Nephron (organoid): ENCODE results near the gene CYP26A1.

Source experiments
- H3K27ac Mint-ChIP-seq, 3 experiments: 2 replicates each; pipeline ENCODE4 v1.8.0; 2020; ENCODE audit warnings: mixed read lengths in 3 of 3, mild to moderate bottlenecking in 2 of 3, moderate library complexity in 1 of 3
- H3K27me3 Mint-ChIP-seq: 2 replicates; pipeline ENCODE4 v1.8.0; 2021; ENCODE audit warnings: low read depth, mild to moderate bottlenecking, moderate library complexity, mixed read lengths
- H3K36me3 Mint-ChIP-seq: 2 replicates; pipeline ENCODE4 v1.8.0; 2020; ENCODE audit warnings: low read depth, mixed read lengths
- H3K4me1 Mint-ChIP-seq: 2 replicates; pipeline ENCODE4 v1.8.0; 2020; ENCODE audit warnings: mixed read lengths
- H3K4me3 Mint-ChIP-seq, 3 experiments: 2 replicates each; pipeline ENCODE4 v1.8.0; 2020; ENCODE audit warnings: mild to moderate bottlenecking in 3 of 3, mixed read lengths in 3 of 3, moderate library complexity in 2 of 3
- H3K9me3 Mint-ChIP-seq: 2 replicates; pipeline ENCODE4 v1.8.0; 2020; ENCODE audit warnings: mixed read lengths
- CTCF ChIP-seq, 3 experiments: fragments of 200-600 bp; sonication (generic); IDR thresholded peaks; one replicate each; pipeline ENCODE4 v1.5.0; 2021; ENCODE audit warnings: antibody characterized with exemption in 3 of 3; ENCODE audit not compliant: unreplicated experiment in 3 of 3

Gene CYP26A1

GRCh38 chr10:93081318-93081717, 7.6 kb downstream of the CYP26A1 start:
- Mint-ChIP-seq H3K9me3 (no peaks in the 10 kb centered on the region), H3K27ac (no peak overlapping the region), H3K4me3 (no peak overlapping the region), H3K27me3 (peaks cover 52% of the 10 kb centered on the region), H3K4me1 (peaks cover 32% of the 10 kb centered on the region), H3K36me3 (no peaks in the 10 kb centered on the region)
- TF ChIP-seq CTCF (IDR thresholded peaks at IDR 0.05; ENCODE audit: unreplicated experiment in 3 of 3): no peak

- no peak for TF ChIP-seq CTCF (IDR thresholded peaks at IDR 0.05; ENCODE audit: unreplicated experiment in 3 of 3)
- Mint-ChIP-seq H3K27me3 (peaks cover 49% of the 10 kb centered on the region), H3K4me1 (peaks cover 28% of the 10 kb centered on the region), H3K36me3 (no peaks in the 10 kb centered on the region), H3K27ac (peak overlapping the region in 1 of 3 experiments; percentile 25), H3K4me3 (no peak overlapping the region), H3K9me3 (no peaks in the 10 kb centered on the region)
Measured at GRCh38 chr10:93081834-93082233, 8.1 kb downstream of the CYP26A1 start.

- no peaks in the 10 kb centered on the region for H3K36me3 Mint-ChIP-seq
Measured at GRCh38 chr10:93083743-93084539, 10.2 kb downstream of the CYP26A1 start.

GRCh38 chr10:93085272-93085859, 11.7 kb downstream of the CYP26A1 start:
- TF ChIP-seq CTCF (IDR thresholded peaks at IDR 0.05; ENCODE audit: unreplicated experiment in 3 of 3): no peak
- peaks cover 19% of the 10 kb centered on the region for H3K4me1 Mint-ChIP-seq
- H3K4me3 Mint-ChIP-seq: no peak overlapping the region
- H3K27ac Mint-ChIP-seq: no peak overlapping the region
- no peaks in the 10 kb centered on the region for H3K36me3 Mint-ChIP-seq
- H3K27me3 Mint-ChIP-seq: peaks cover 26% of the 10 kb centered on the region
- H3K9me3 Mint-ChIP-seq: no peaks in the 10 kb centered on the region

More at GRCh38 chr10:93083743-93084539, 10.2 kb downstream of the CYP26A1 start:
- Mint-ChIP-seq H3K4me3 (no peak overlapping the region), H3K27ac (no peak overlapping the region), H3K4me1 (peaks cover 32% of the 10 kb centered on the region), H3K27me3 (peaks cover 31% of the 10 kb centered on the region), H3K9me3 (no peaks in the 10 kb centered on the region)
- TF ChIP-seq CTCF (IDR thresholded peaks at IDR 0.05; ENCODE audit: unreplicated experiment in 3 of 3): no peak

GRCh38 chr10:93086289-93086688, 12.6 kb downstream of the CYP26A1 start:
- no peaks in the 10 kb centered on the region for H3K36me3 Mint-ChIP-seq

More at GRCh38 chr10:93086289-93086688, 12.6 kb downstream of the CYP26A1 start:
- no peak overlapping the region for H3K4me3 Mint-ChIP-seq
- TF ChIP-seq CTCF (IDR thresholded peaks at IDR 0.05; ENCODE audit: unreplicated experiment in 3 of 3): no peak
- peaks cover 12% of the 10 kb centered on the region for H3K4me1 Mint-ChIP-seq
- peaks cover 24% of the 10 kb centered on the region for H3K27me3 Mint-ChIP-seq
- H3K27ac Mint-ChIP-seq: no peak overlapping the region
- no peaks in the 10 kb centered on the region for H3K9me3 Mint-ChIP-seq
